GM23338 (cell line): ENCODE results near the gene SLC6A3. TPM values are rescaled to one million over a fixed set of nuclear protein-coding genes. Genes with fewer than 3 reads are reported as not detected.

ENCODE experiments used
- ATAC-seq: fragments of 200-7000 bp; cut with Tn5 transposase; 3 replicates; pipeline ENCODE4 v1.9.1; 2020
- DNase-seq: peaks from one replicate; pipeline ENCODE4 v3.0.0-alpha.2; 2015; ENCODE audit warnings: low spot score
- H2AFZ ChIP-seq: fragments of 200-600 bp; sonication (generic); 2 replicates; pipeline ENCODE4 v1.8.0; 2016; ENCODE audit warnings: antibody characterized with exemption, mild to moderate bottlenecking, moderate library complexity
- H3F3A ChIP-seq: fragments of 200-600 bp; sonication (generic); replicated peaks from 2 replicates; pipeline ENCODE4 v1.8.0; 2017; ENCODE audit warnings: antibody characterized with exemption, mixed run types, low read depth
- H3K27ac ChIP-seq: fragments of 200-600 bp; sonication (generic); 2 replicates; pipeline ENCODE4 v1.6.1; 2016; ENCODE audit warnings: low read depth
- H3K27me3 ChIP-seq: fragments of 200-600 bp; sonication (generic); 2 replicates; pipeline ENCODE4 v1.8.0; 2016; ENCODE audit warnings: mild to moderate bottlenecking, mixed run types, moderate library complexity; ENCODE audit not compliant: insufficient read depth
- H3K36me3 ChIP-seq: fragments of 200-600 bp; sonication (generic); 2 replicates; pipeline ENCODE4 v1.8.0; 2016; ENCODE audit warnings: mild to moderate bottlenecking; ENCODE audit not compliant: insufficient read depth
- H3K4me1 ChIP-seq: fragments of 200-600 bp; sonication (generic); 2 replicates; pipeline ENCODE4 v1.8.0; 2016; ENCODE audit warnings: mild to moderate bottlenecking, moderate library complexity; ENCODE audit not compliant: insufficient read depth
- H3K4me2 ChIP-seq: fragments of 200-600 bp; sonication (generic); 2 replicates; pipeline ENCODE4 v1.7.1; 2017; ENCODE audit warnings: mixed run types
- H3K4me3 ChIP-seq: fragments of 200-600 bp; sonication (generic); 2 replicates; pipeline ENCODE4 v1.6.1; 2016; ENCODE audit warnings: mixed run types
- H3K79me2 ChIP-seq: fragments of 200-600 bp; sonication (generic); replicated peaks from 2 replicates; pipeline ENCODE4 v1.8.0; 2017; ENCODE audit warnings: mild to moderate bottlenecking; ENCODE audit not compliant: insufficient read depth
- H3K9me2 ChIP-seq: fragments of 200-600 bp; sonication (generic); 2 replicates; pipeline ENCODE4 v1.8.0; 2017; ENCODE audit not compliant: insufficient read depth
- H4K20me1 ChIP-seq: fragments of 200-600 bp; sonication (generic); replicated peaks from 2 replicates; pipeline ENCODE4 v1.8.0; 2017; ENCODE audit warnings: mild to moderate bottlenecking; ENCODE audit not compliant: insufficient read depth
- H3K27ac Mint-ChIP-seq: 2 replicates; pipeline ENCODE4 v1.8.0; 2020; ENCODE audit warnings: inconsistent platforms, mild to moderate bottlenecking, moderate library complexity, mixed read lengths
- H3K27me3 Mint-ChIP-seq: 3 replicates; pipeline ENCODE4 v1.8.0; 2022; ENCODE audit warnings: low read depth, mild to moderate bottlenecking, moderate library complexity, mixed read lengths, inconsistent platforms; ENCODE audit not compliant: insufficient read depth, poor library complexity
- H3K36me3 Mint-ChIP-seq: 3 replicates; pipeline ENCODE4 v1.8.0; 2021; ENCODE audit warnings: low read depth, mild to moderate bottlenecking, inconsistent platforms, moderate library complexity, mixed read lengths
- H3K4me1 Mint-ChIP-seq: 3 replicates; pipeline ENCODE4 v1.8.0; 2020; ENCODE audit warnings: mild to moderate bottlenecking, inconsistent platforms, mixed read lengths
- H3K4me3 Mint-ChIP-seq: 3 replicates; pipeline ENCODE4 v1.8.0; 2021; ENCODE audit warnings: moderate library complexity, mild to moderate bottlenecking, inconsistent platforms, mixed read lengths
- H3K9me3 Mint-ChIP-seq: 3 replicates; pipeline ENCODE4 v1.8.0; 2020; ENCODE audit warnings: moderate library complexity, mild to moderate bottlenecking, inconsistent platforms, mixed read lengths
- CREB1 ChIP-seq: fragments of 250-450 bp; sonication (Bioruptor Pico); IDR thresholded peaks from 2 replicates; pipeline ENCODE4 v1.5.0; 2020; ENCODE audit warnings: low read depth, mild to moderate bottlenecking, moderate library complexity
- EZH2 ChIP-seq: fragments of 200-600 bp; sonication (generic); IDR thresholded peaks from one replicate; pipeline ENCODE4 v1.8.0; 2017; ENCODE audit warnings: antibody characterized with exemption, mild to moderate bottlenecking, low read depth; ENCODE audit not compliant: unreplicated experiment
- EZH2phosphoT487 ChIP-seq: fragments of 200-600 bp; sonication (generic); IDR thresholded peaks from one replicate; pipeline ENCODE4 v1.8.1; 2018; ENCODE audit warnings: antibody characterized with exemption; ENCODE audit not compliant: unreplicated experiment
- JUNB ChIP-seq: IDR thresholded peaks from one replicate; pipeline ENCODE4 v1.6.1; 2016; ENCODE audit warnings: antibody characterized with exemption; ENCODE audit not compliant: unreplicated experiment
- NANOG ChIP-seq: IDR thresholded peaks from 2 replicates; pipeline ENCODE4 v1.6.1; 2016; ENCODE audit warnings: antibody characterized with exemption, borderline replicate concordance
- POLR2AphosphoS5 ChIP-seq: IDR thresholded peaks from 2 replicates; pipeline ENCODE4 v1.6.1; 2016; ENCODE audit warnings: antibody characterized with exemption, low read depth
- REST ChIP-seq: IDR thresholded peaks from one replicate; pipeline ENCODE4 v1.6.1; 2018; ENCODE audit warnings: antibody characterized with exemption; ENCODE audit not compliant: unreplicated experiment
- STAT1 ChIP-seq: IDR thresholded peaks from one replicate; pipeline ENCODE4 v1.6.1; 2016; ENCODE audit warnings: antibody characterized with exemption; ENCODE audit not compliant: unreplicated experiment
- ZNF114 ChIP-seq: fragments of 250-450 bp; sonication (Bioruptor Pico); IDR thresholded peaks from 2 replicates; pipeline ENCODE4 v1.5.0; 2020; ENCODE audit warnings: mild to moderate bottlenecking, moderate library complexity
- ZNF331 ChIP-seq: fragments of 250-450 bp; sonication (Bioruptor Pico); IDR thresholded peaks from 2 replicates; pipeline ENCODE4 v1.5.0; 2020; ENCODE audit warnings: low read depth, mild to moderate bottlenecking, moderate library complexity
- ZNF462 ChIP-seq: fragments of 250-450 bp; sonication (Bioruptor Pico); IDR thresholded peaks from 2 replicates; pipeline ENCODE4 v1.5.0; 2020; ENCODE audit warnings: mild to moderate bottlenecking, moderate library complexity
- polyA plus RNA-seq: library from polyadenylated mRNA; unstranded; fragments of >200 nt; fragmentation: Nextera tagmentation; extraction: Ambion mirVana; gene quantifications from 2 replicates; pipeline ENCODE4 v1.2.1, GENCODE V29; 2016
- total RNA-seq: library from RNA; depleted of rRNA; stranded (reverse); fragments of >200 nt; shearing (Covaris generic); gene quantifications from 2 replicates; pipeline ENCODE4 v1.2.3, GENCODE V29; 2014
- TF ChIP-seq, protein P1 (sequence below): IDR thresholded peaks from 2 replicates; pipeline ENCODE4 v1.6.1; 2016; ENCODE audit warnings: antibody characterized with exemption

The SLC6A3 gene
- total and polyA plus RNA-seq, 2 experiments from 2014 or later: 0.76 to 1.0 TPM

- no peaks in the 10 kb centered on the region for H3K36me3 ChIP-seq
- peaks cover 4% of the 10 kb centered on the region; the same call in 1 of the 2 replicates for H3F3A ChIP-seq
- H3K4me1 ChIP-seq: peaks cover 13% of the 10 kb centered on the region
- no peaks in the 10 kb centered on the region for H3K79me2 ChIP-seq
- H3K27me3 ChIP-seq: no peaks in the 10 kb centered on the region
- H3K4me3 Mint-ChIP-seq: no peak overlapping the region
- no peaks in the 10 kb centered on the region; the same call in 2 of the 3 replicates for H3K36me3 Mint-ChIP-seq
- DNase-seq: peak; percentile 36
- H3K27ac Mint-ChIP-seq: no peak overlapping the region
- no peak overlapping the region for H3K4me3 ChIP-seq
- H3K9me2 ChIP-seq: no peaks in the 10 kb centered on the region
- no peaks in the 10 kb centered on the region; the same call in 1 of the 3 replicates for H3K9me3 Mint-ChIP-seq
- no peak overlapping the region for H3K27ac ChIP-seq
- H4K20me1 ChIP-seq: no peaks in the 10 kb centered on the region
- peak overlapping the region; percentile 56; the same call in 1 of the 2 replicates for H2AFZ ChIP-seq
- H3K27me3 Mint-ChIP-seq: peaks cover 13% of the 10 kb centered on the region
- peaks cover 17% of the 10 kb centered on the region for H3K4me1 Mint-ChIP-seq
- TF ChIP-seq, protein P1, sequence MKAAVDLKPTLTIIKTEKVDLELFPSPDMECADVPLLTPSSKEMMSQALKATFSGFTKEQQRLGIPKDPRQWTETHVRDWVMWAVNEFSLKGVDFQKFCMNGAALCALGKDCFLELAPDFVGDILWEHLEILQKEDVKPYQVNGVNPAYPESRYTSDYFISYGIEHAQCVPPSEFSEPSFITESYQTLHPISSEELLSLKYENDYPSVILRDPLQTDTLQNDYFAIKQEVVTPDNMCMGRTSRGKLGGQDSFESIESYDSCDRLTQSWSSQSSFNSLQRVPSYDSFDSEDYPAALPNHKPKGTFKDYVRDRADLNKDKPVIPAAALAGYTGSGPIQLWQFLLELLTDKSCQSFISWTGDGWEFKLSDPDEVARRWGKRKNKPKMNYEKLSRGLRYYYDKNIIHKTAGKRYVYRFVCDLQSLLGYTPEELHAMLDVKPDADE: no peak
- no peak for TF ChIP-seq ZNF462
- no peak for TF ChIP-seq JUNB
- no peak for TF ChIP-seq NANOG
- TF ChIP-seq ZNF114: no peak
- no peak for TF ChIP-seq REST
- no peak for TF ChIP-seq POLR2AphosphoS5
- TF ChIP-seq STAT1: no peak
- TF ChIP-seq EZH2phosphoT487: no peak
- no peak for TF ChIP-seq EZH2
- TF ChIP-seq ZNF331: no peak
- no peak for TF ChIP-seq CREB1 (CRISPR knock-in tag)
- H3K4me2 ChIP-seq: peak overlapping the region; percentile 51; the same call in 1 of the 2 replicates
- peak; percentile 25 for ATAC-seq
Observed at GRCh38 chr5:1413611-1414241, 31.5 kb downstream of the SLC6A3 start.
